ENCODE results near the gene OOEP. TPM values are rescaled to one million over a fixed set of nuclear protein-coding genes. Genes with fewer than 3 reads are reported as not detected.

The OOEP gene
- total RNA-seq, 3 donors from 2014 or later, result 0.41 TPM; not detected in 2

DNA sequence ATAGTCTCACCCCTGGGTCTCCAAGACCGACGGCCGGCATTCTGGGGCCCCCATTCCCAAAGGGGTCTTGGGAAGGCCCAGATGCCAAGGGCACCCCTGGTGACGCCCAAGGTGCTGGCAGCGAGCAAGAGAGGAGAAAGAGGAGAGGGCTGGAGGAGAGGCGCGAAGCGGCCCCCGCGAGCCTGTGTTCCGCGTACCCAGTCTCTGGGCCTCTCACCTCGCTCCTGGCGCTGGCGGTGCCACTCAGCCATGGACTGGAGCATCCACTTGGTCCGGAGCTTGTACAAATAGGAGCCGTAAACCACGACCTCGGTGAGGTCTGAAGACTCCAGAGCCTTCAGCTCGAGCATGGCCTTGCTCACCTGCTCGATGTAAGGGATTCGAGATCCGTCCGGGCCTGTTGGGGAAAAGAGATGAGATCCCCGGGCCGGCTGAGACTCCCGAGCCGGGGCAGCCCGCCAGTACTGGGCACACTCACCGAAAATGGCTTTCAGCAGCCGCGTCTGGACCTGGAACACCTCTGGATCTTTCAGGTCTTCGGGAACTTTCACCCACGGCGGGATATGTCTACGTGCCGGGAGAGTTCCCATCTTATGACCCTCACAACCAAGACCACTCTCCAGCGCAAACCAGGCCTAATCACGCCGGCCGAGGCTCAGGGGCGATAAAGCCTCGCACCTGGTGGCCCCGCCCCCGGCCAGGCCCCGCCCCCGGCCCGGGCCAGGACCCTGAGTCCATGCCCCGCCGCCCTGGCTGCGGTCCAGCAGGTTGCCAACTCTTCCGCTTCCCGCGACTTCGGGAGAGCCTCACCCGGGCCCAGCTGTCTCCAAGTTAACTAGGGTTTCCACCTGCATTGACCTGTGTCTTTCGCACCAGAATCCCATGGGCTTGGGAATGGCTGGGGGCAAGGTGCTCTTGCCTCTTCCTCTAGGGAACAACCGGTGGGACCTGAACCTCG is 15.8 kb downstream of the OOEP start, which contains the start of gene DPPA5:
Gene DPPA5, minus strand, starts transcription at position 641 of the 958 bp plus-strand sequence. Its CDS starts 51 bp downstream, at position 590.
- TF ChIP-seq, protein P1, sequence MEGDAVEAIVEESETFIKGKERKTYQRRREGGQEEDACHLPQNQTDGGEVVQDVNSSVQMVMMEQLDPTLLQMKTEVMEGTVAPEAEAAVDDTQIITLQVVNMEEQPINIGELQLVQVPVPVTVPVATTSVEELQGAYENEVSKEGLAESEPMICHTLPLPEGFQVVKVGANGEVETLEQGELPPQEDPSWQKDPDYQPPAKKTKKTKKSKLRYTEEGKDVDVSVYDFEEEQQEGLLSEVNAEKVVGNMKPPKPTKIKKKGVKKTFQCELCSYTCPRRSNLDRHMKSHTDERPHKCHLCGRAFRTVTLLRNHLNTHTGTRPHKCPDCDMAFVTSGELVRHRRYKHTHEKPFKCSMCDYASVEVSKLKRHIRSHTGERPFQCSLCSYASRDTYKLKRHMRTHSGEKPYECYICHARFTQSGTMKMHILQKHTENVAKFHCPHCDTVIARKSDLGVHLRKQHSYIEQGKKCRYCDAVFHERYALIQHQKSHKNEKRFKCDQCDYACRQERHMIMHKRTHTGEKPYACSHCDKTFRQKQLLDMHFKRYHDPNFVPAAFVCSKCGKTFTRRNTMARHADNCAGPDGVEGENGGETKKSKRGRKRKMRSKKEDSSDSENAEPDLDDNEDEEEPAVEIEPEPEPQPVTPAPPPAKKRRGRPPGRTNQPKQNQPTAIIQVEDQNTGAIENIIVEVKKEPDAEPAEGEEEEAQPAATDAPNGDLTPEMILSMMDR (IDR thresholded peaks at IDR 0.05), result no peak
- intact Hi-C loops (cut with DNase I, micrococcal nuclease), result no loop called here
- no peaks in the 10 kb centered on the region for H3K36me3 ChIP-seq (ENCODE audit: low read depth)
- ATAC-seq (no peak), DNase-seq (no peak)
- H3K4me3 ChIP-seq, result no peak within 1 kb of the TSS
- no peaks in the 10 kb centered on the region for H3K4me1 ChIP-seq (ENCODE audit: low read depth)
- H3K9me3 ChIP-seq, result no peaks in the 10 kb centered on the region

DNA sequence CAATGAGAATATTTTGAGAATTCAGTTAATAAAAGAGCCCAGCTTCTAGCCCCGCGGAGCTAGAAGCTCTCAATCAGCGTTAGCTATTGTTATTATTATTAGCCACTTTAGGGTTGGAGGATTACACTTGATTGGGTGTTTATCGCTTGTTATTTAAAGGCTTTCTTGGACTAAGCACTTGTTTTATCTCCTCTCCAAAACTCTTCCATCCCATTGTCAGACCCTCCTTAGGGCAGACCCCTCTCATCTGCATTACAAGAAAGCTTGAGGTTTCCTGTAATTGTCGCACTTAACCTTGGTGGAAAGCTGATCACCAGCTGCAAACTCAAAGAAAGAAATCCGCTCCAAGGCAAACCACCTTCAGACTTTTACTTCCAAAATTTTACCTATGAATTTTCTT is 20.4 kb downstream of the OOEP start:
- TF ChIP-seq, protein P1 (IDR thresholded peaks at IDR 0.05), result no peak
- intact Hi-C loops (cut with DNase I, micrococcal nuclease), result no loop called here
- Histone ChIP-seq H3K4me1 (ENCODE audit: low read depth) (no peaks in the 10 kb centered on the region), H3K9me3 (no peaks in the 10 kb centered on the region), H3K36me3 (ENCODE audit: low read depth) (no peaks in the 10 kb centered on the region), H3K4me3 (no peak overlapping the region)
- DNase-seq (no peak), ATAC-seq (no peak)

DNA sequence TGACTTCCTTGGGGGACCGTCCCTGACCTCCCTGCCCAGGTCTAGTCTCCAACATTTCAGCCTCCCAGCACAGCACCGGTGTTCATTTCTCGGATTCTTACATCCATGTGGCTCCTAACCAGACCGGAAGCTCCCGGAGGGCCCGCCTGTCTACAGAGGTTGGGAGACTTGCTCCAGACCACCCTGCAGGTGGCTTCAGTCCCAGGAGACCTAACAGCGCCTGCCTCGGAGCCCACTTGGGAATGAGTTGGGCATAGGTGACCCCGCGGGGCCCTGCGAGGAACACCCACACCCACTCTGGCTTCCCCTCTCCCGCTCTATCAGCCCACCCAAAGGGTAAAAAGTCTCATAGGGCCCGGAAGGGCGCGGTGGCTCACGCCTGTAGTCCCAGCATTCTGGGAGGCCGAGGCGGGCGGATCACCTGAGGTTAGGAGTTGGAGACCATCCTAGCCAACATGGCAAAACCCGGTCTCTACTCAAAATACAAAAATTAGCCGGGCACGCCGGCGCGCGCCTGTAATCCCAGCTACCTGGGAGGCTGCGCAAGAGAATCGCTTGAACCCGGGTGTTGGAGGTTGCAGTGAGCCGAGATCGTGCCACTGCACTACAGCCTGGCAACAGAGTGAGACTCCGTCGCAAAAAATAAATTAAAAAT is 21.0 kb downstream of the OOEP start:
- no peaks in the 10 kb centered on the region for H3K4me1 ChIP-seq (ENCODE audit: low read depth)
- TF ChIP-seq, protein P1 (IDR thresholded peaks at IDR 0.05), result no peak
- intact Hi-C loops (cut with DNase I, micrococcal nuclease), result no loop called here
- H3K4me3 ChIP-seq, result no peak overlapping the region
- no peaks in the 10 kb centered on the region for H3K9me3 ChIP-seq
- DNase-seq, result no peak
- no peaks in the 10 kb centered on the region for H3K36me3 ChIP-seq (ENCODE audit: low read depth)
- no peak for ATAC-seq

DNA sequence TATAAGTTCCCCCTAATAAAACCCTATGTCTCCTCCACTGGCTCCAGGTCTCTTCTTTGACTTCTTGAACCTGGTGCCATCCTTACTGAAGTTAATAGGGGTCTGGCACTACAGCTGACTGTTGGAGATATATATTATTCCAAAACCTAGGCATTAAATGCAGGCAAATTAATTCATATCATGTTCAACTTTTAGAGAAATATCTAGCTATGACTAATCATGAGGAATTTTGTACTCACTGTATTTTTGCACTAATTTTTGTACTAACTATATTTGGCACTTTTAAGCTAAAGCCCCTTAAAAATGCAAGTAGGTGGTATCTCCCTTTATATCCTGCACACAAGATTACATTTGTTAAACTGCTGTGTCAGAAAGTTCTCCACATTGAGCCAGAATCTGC is 26.5 kb downstream of the OOEP start:
- H3K9me3 ChIP-seq, result no peaks in the 10 kb centered on the region
- no peaks in the 10 kb centered on the region for H3K4me1 ChIP-seq (ENCODE audit: low read depth)
- DNase-seq, result no peak
- TF ChIP-seq, protein P1 (IDR thresholded peaks at IDR 0.05), result no peak
- intact Hi-C loops (cut with DNase I, micrococcal nuclease), result no loop called here
- H3K4me3 ChIP-seq, result no peak overlapping the region
- no peaks in the 10 kb centered on the region for H3K36me3 ChIP-seq (ENCODE audit: low read depth)
- no peak for ATAC-seq

DNA sequence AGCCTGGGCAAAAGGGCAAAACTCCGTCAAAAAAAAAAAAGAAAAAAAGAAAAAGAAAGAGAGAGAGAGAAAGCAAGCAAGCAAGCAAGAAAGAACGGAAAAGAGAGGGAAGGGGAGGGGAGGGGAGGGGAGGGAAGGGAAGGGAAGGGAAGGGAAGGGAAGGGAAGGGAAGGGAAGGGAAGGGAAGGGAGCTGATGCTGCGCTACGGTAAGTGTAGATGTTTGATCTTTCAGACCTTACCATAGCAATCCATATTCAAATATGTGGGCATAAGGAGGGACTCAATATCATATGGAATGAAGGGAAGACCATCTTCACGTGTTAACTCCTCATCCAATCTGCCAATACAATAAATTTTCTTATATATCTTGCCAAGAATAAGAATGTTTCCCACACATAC is 27.5 kb downstream of the OOEP start:
- Histone ChIP-seq H3K9me3 (no peaks in the 10 kb centered on the region), H3K36me3 (ENCODE audit: low read depth) (no peaks in the 10 kb centered on the region), H3K4me3 (no peak overlapping the region), H3K4me1 (ENCODE audit: low read depth) (no peaks in the 10 kb centered on the region)
- DNase-seq, result no peak
- TF ChIP-seq, protein P1 (IDR thresholded peaks at IDR 0.05), result no peak
- ATAC-seq, result no peak
- intact Hi-C loops (cut with DNase I, micrococcal nuclease), result no loop called here
